GM23248 (cell line): ENCODE results near the gene FAM240A. TPM values are rescaled to one million over a fixed set of nuclear protein-coding genes. Genes with fewer than 3 reads are reported as not detected.

Experiments
- DNase-seq: peaks from one replicate; pipeline ENCODE4 v3.0.0-alpha.2; 2015
- H2AFZ ChIP-seq: fragments of 200-600 bp; sonication (generic); 2 replicates; pipeline ENCODE4 v1.6.1; 2016; ENCODE audit warnings: antibody characterized with exemption
- H3F3A ChIP-seq: fragments of 200-600 bp; sonication (generic); 2 replicates; pipeline ENCODE4 v1.6.1; 2016; ENCODE audit warnings: mild to moderate bottlenecking, antibody characterized with exemption, mixed run types; ENCODE audit not compliant: insufficient read depth
- H3K27ac ChIP-seq: fragments of 200-600 bp; sonication (generic); 2 replicates; pipeline ENCODE4 v1.5.1; 2016; ENCODE audit warnings: mild to moderate bottlenecking
- H3K27me3 ChIP-seq: fragments of 200-600 bp; sonication (generic); replicated peaks from 2 replicates; pipeline ENCODE4 v1.6.1; 2016; ENCODE audit warnings: mild to moderate bottlenecking; ENCODE audit not compliant: insufficient read depth
- H3K36me3 ChIP-seq: fragments of 200-600 bp; sonication (generic); 2 replicates; pipeline ENCODE4 v1.6.1; 2016; ENCODE audit warnings: low read depth, mild to moderate bottlenecking
- H3K4me1 ChIP-seq: fragments of 200-600 bp; sonication (generic); 2 replicates; pipeline ENCODE4 v1.6.1; 2016; ENCODE audit warnings: mild to moderate bottlenecking; ENCODE audit not compliant: insufficient read depth
- H3K4me2 ChIP-seq: fragments of 200-600 bp; sonication (generic); one replicate; pipeline ENCODE4 v1.6.1; 2016; ENCODE audit warnings: mild to moderate bottlenecking; ENCODE audit not compliant: unreplicated experiment
- H3K4me3 ChIP-seq: fragments of 200-600 bp; sonication (generic); 2 replicates; pipeline ENCODE4 v1.5.1; 2016; ENCODE audit warnings: mild to moderate bottlenecking
- H3K79me2 ChIP-seq: fragments of 200-600 bp; sonication (generic); 2 replicates; pipeline ENCODE4 v1.6.1; 2016; ENCODE audit warnings: mild to moderate bottlenecking; ENCODE audit not compliant: insufficient read depth
- H3K9ac ChIP-seq: fragments of 200-600 bp; sonication (generic); 2 replicates; pipeline ENCODE4 v1.6.1; 2016; ENCODE audit warnings: mild to moderate bottlenecking
- H3K9me2 ChIP-seq: fragments of 200-600 bp; sonication (generic); 2 replicates; pipeline ENCODE4 v1.6.1; 2016; ENCODE audit warnings: mixed run types, mild to moderate bottlenecking, moderate library complexity; ENCODE audit not compliant: insufficient read depth
- H3K9me3 ChIP-seq: fragments of 200-600 bp; sonication (generic); one replicate; pipeline ENCODE4 v1.6.1; 2017; ENCODE audit warnings: low read depth
- H4K20me1 ChIP-seq: fragments of 200-600 bp; sonication (generic); 2 replicates; pipeline ENCODE4 v1.6.0; 2016; ENCODE audit not compliant: insufficient read depth
- EZH2 ChIP-seq: fragments of 200-600 bp; sonication (generic); IDR thresholded peaks from 2 replicates; pipeline ENCODE4 v1.6.1; 2018; ENCODE audit warnings: antibody characterized with exemption, mild to moderate bottlenecking; ENCODE audit not compliant: insufficient read depth, poor library complexity, severe bottlenecking
- EZH2phosphoT487 ChIP-seq: fragments of 200-600 bp; sonication (generic); IDR thresholded peaks from 2 replicates; pipeline ENCODE4 v1.6.1; 2018; ENCODE audit warnings: antibody characterized with exemption, moderate library complexity, mild to moderate bottlenecking, low read depth; ENCODE audit not compliant: insufficient read depth
- WGBS, 2 experiments: methylation state at CpG; one replicate each; pipeline ENCODE4 v1.1.6; 2015 to 2017; ENCODE audit warnings: low lambda C conversion rate in 2 of 2, low coverage in 1 of 2; ENCODE audit errors: missing lambda C conversion rate in 2 of 2; 5-methylcytosine and 5-hydroxymethylcytosine counted together
- in situ Hi-C: fragments of 300-500 bp; cut with MboI; formaldehyde crosslinking; loops from 2 replicates; pipeline ENCODE4 v1.15.0; 2020
- polyA plus RNA-seq: library from polyadenylated mRNA; unstranded; fragments of >200 nt; fragmentation: Nextera tagmentation; extraction: Ambion mirVana; gene quantifications from 2 replicates; pipeline ENCODE4 v1.2.1, GENCODE V29; 2016
- total RNA-seq: library from RNA; depleted of rRNA; stranded (reverse); fragments of >200 nt; shearing (Covaris generic); gene quantifications from 2 replicates; pipeline ENCODE4 v1.2.3, GENCODE V29; 2014

FAM240A gene
- total and polyA plus RNA-seq, 2 experiments from 2014 or later: not detected

DNA sequence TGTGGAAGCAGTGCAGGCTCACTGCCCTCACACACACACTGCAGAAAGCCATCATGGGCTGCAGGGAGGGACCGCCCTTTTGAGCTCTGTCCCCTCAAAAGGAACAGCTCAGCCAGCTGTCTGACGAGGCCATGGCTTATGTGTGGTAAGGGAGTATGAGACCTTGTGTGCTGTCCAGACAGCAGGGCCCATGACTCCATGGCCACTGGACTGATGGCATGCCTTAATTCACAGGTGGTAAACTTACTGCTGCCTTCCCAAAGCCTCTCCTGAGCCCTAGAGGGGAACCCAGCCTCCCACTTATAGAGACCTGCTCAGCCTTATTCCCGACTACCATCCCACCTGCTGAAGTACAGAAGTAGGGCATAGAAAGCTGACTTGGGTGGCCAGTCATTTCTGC, 5.6 kb downstream of the FAM240A start:
- H3F3A ChIP-seq: no peaks in the 10 kb centered on the region
- H3K4me3 ChIP-seq: no peak overlapping the region
- H3K36me3 ChIP-seq: no peaks in the 10 kb centered on the region
- no peak overlapping the region for H3K4me2 ChIP-seq
- no peaks in the 10 kb centered on the region for H4K20me1 ChIP-seq
- TF ChIP-seq EZH2 (no peak), EZH2phosphoT487 (no peak)
- no peaks in the 10 kb centered on the region for H3K9me2 ChIP-seq
- DNase-seq: no peak
- no peak overlapping the region for H2AFZ ChIP-seq
- WGBS, 2 experiments: 51 to 65% methylated on average over 3 of the region's 3 CpGs
- H3K27ac ChIP-seq: no peak overlapping the region
- no peak overlapping the region for H3K9ac ChIP-seq
- no peaks in the 10 kb centered on the region for H3K79me2 ChIP-seq
- in situ Hi-C loops: no loop called here
- H3K4me1 ChIP-seq: peaks cover 10% of the 10 kb centered on the region; the same call in 1 of the 2 replicates
- H3K27me3 ChIP-seq: no peaks in the 10 kb centered on the region
- H3K9me3 ChIP-seq: no peaks in the 10 kb centered on the region

DNA sequence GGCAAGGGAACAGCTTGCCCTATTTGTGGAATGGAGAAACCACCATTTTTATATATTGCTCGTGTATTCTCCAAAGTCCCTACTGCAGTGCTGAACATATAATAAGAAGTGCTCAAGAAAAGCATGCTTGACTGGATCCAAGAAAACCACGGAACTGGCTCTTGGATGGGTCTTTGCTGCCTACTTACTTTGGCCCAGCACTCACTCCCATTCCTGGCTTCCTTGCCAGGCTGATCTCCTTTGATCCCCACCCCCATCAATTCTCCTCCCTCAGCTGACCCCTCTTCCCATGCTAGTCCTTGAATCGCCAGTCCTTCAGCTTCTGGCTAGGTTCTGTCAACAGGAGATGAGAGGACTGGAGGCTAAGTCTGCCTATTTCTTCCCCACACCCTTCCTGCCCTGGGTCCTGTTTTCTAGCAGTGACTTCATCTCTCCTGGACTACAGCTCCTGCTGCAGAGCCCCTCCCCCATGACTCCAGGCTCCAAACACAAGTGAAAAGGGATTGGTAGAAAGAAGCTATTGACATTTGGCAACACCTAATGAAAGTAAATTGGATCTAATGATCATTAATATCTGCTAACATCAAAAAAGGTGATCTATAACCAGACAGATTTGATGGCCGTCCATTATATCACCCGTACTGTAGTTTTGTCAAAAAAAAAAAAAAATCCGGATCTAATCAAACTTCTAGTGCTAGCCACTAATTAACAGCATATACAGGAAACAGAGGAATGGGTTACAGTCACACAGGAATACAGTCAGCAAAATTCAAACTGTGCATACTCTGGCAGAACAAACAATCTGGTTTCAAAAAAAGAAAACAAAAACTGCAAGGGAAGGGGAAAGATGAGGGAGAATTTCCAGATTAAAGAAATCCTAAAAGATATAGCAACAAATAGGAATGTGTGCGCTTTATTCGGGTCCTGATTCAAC, 7.8 kb downstream of the FAM240A start:
- WGBS, 2 experiments: 20% methylated on average over 8 of the region's 8 CpGs
- peak overlapping the region; percentile 51 for H3K4me2 ChIP-seq

DNA sequence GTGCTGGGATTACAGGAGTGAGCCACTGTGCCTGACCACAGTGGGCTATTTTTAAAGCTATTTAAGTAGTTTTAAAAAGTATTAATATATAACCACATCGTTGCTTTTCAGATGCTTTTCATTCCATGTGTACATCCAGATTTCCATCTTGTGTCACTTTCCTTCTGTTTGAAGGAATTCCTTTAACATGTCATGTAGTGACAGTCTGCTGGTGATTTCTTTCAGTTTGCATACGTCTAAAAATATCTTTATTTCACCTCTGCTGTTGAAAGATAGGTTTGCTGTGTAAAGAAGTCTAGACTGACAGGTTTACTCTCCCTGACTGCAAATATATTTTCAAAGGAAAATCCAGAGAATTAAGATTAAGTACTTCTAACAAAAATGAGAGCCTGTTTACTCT, 12.2 kb downstream of the FAM240A start:
- no peak overlapping the region for H3K27ac ChIP-seq
- H3K4me1 ChIP-seq: peaks cover 21% of the 10 kb centered on the region
- H3K4me3 ChIP-seq: no peak overlapping the region
- H3K9ac ChIP-seq: no peak overlapping the region
- H3K4me2 ChIP-seq: no peak overlapping the region
- no peaks in the 10 kb centered on the region for H3K36me3 ChIP-seq
- H3K9me3 ChIP-seq: no peaks in the 10 kb centered on the region
- in situ Hi-C loops: no loop called here
- H3F3A ChIP-seq: peaks cover 4% of the 10 kb centered on the region; the same call in 1 of the 2 replicates
- H3K79me2 ChIP-seq: no peaks in the 10 kb centered on the region
- no peak for TF ChIP-seq EZH2
- no peak for TF ChIP-seq EZH2phosphoT487
- H3K27me3 ChIP-seq: no peaks in the 10 kb centered on the region
- no peak for DNase-seq
- H4K20me1 ChIP-seq: no peaks in the 10 kb centered on the region
- no peaks in the 10 kb centered on the region for H3K9me2 ChIP-seq
- no peak overlapping the region for H2AFZ ChIP-seq
- 50 to 60% methylated on average over 2 of the region's 2 CpGs for WGBS, 2 experiments

More for the DNA sequence above, 7.8 kb downstream of the FAM240A start:
- no peak overlapping the region for H3K27ac ChIP-seq
- H3K4me1 ChIP-seq: peaks cover 10% of the 10 kb centered on the region; the same call in 1 of the 2 replicates
- no peaks in the 10 kb centered on the region for H3K27me3 ChIP-seq
- no peaks in the 10 kb centered on the region for H3K36me3 ChIP-seq
- no peak for TF ChIP-seq EZH2phosphoT487
- no peak for TF ChIP-seq EZH2
- H3F3A ChIP-seq: no peaks in the 10 kb centered on the region
- peak overlapping the region; percentile 38 for H3K4me3 ChIP-seq
- DNase-seq: peak; percentile 51
- no peaks in the 10 kb centered on the region for H3K9me2 ChIP-seq
- no peaks in the 10 kb centered on the region for H3K9me3 ChIP-seq
- no peaks in the 10 kb centered on the region for H3K79me2 ChIP-seq
- H3K9ac ChIP-seq: no peak overlapping the region
- H2AFZ ChIP-seq: peak overlapping the region; percentile 73
- in situ Hi-C loops: no loop called here
- no peaks in the 10 kb centered on the region for H4K20me1 ChIP-seq

DNA sequence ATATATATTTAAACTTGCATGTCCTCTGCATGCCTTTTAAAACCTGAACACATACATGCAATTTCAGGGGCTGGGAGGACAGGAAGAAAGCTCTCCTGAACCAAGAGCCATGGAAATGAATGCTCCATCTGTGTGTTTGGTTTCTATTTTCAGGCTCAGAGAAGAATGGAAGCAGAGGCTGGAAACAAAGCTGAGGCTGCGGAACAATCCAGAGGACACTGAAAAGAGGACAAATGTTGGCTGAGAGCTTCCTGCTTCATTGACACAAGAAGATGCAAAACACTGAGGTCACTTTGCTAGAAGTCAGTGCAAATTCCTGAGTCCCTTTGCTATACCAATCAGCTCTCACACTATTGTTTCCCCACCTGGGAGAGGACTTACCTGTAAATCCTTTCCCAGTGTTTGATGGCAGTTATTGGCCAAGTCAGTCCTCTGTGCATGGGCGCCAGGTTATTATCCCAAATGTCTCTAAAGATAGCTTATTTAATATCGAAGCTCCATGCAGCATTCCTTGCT, 12.7 kb downstream of the FAM240A start:
- H2AFZ ChIP-seq: no peak overlapping the region
- peaks cover 4% of the 10 kb centered on the region; the same call in 1 of the 2 replicates for H3F3A ChIP-seq
- H3K4me1 ChIP-seq: peaks cover 22% of the 10 kb centered on the region
- H3K9me3 ChIP-seq: no peaks in the 10 kb centered on the region
- 63 to 67% methylated on average over 3 of the region's 3 CpGs for WGBS, 2 experiments
- no peak overlapping the region for H3K27ac ChIP-seq
- H3K4me3 ChIP-seq: no peak overlapping the region
- H3K27me3 ChIP-seq: no peaks in the 10 kb centered on the region
- no peaks in the 10 kb centered on the region for H3K79me2 ChIP-seq
- H3K9ac ChIP-seq: no peak overlapping the region
- no peak overlapping the region for H3K4me2 ChIP-seq
- TF ChIP-seq EZH2phosphoT487 (no peak), EZH2 (no peak)
- no peaks in the 10 kb centered on the region for H3K36me3 ChIP-seq
- H3K9me2 ChIP-seq: no peaks in the 10 kb centered on the region
- DNase-seq: no peak
- in situ Hi-C loops: no loop called here
- H4K20me1 ChIP-seq: no peaks in the 10 kb centered on the region
